Spinal cord (tissue), 10 donors: Measurements from ENCODE around the gene SERPIND1. TPM values are rescaled to one million over a fixed set of nuclear protein-coding genes. Genes with fewer than 3 reads are reported as not detected.
"Not testable (repeated sequence)": the region's sequence is repeated elsewhere in the genome, so short reads cannot be mapped to it uniquely, and the experiment has no call there.

Source experiments
- DNase-seq, 6 donors: peaks; one replicate each; pipeline versions ENCODE4 v3.0.0 to v3.0.0-alpha.2; 2013 to 2015; ENCODE audit warnings: low spot score in 6 of 6, low read depth in 4 of 6
- H3K27ac ChIP-seq: one replicate; pipeline ENCODE4 v1.5.1; 2013; ENCODE audit warnings: low read depth, low read length, control low read depth
- H3K27me3 ChIP-seq: one replicate; pipeline ENCODE4 v1.6.1; 2013; ENCODE audit warnings: low read length; ENCODE audit not compliant: control insufficient read depth, insufficient read depth
- H3K36me3 ChIP-seq: one replicate; pipeline ENCODE4 v1.6.1; 2013; ENCODE audit warnings: low read length; ENCODE audit not compliant: control insufficient read depth, insufficient read depth
- H3K4me1 ChIP-seq: one replicate; pipeline ENCODE4 v1.6.1; 2013; ENCODE audit warnings: low read length; ENCODE audit not compliant: control insufficient read depth, insufficient read depth
- H3K4me3 ChIP-seq: one replicate; pipeline ENCODE4 v1.5.1; 2013; ENCODE audit warnings: low read depth, low read length, control low read depth
- H3K9me3 ChIP-seq: one replicate; pipeline ENCODE4 v1.6.1; 2013; ENCODE audit warnings: low read length; ENCODE audit not compliant: control insufficient read depth, insufficient read depth
- WGBS: methylation state at CpG from one replicate; pipeline ENCODE4 v1.1.5; 2013; ENCODE audit warnings: missing lambda C conversion rate; ENCODE audit not compliant: insufficient coverage; 5-methylcytosine and 5-hydroxymethylcytosine counted together
- polyA plus RNA-seq, 2 donors: library from polyadenylated mRNA; unstranded; fragments of 120-200 nt; gene quantifications; one replicate each; pipeline ENCODE4 v1.2.1, GENCODE V29; 2013; ENCODE audit not compliant: insufficient read length in 2 of 2
- total RNA-seq, 2 donors: library from RNA; depleted of rRNA in 1 of 2; stranded (reverse); fragments of 120-200 nt in 1 of 2; fragments of >200 nt in 1 of 2; gene quantifications; one replicate each; pipeline versions ENCODE4 v1.2.3 to v1.2.4, GENCODE V29; 2013 to 2014
- donor health status: healthy.

SERPIND1 gene
- total and polyA plus RNA-seq, 4 donors: 9.6 to 201 (median 61.3) TPM

- no peak for DNase-seq
- Histone ChIP-seq H3K4me3 (no peak overlapping the region), H3K36me3 (peaks cover 39% of the 10 kb centered on the region), H3K9me3 (no peaks in the 10 kb centered on the region), H3K4me1 (no peaks in the 10 kb centered on the region), H3K27me3 (no peaks in the 10 kb centered on the region), H3K27ac (no peak overlapping the region)
- WGBS: 94% methylated on average over 4 of the region's 9 CpGs
Observed at GRCh38 chr22:20819471-20819870, 45.6 kb downstream of the SERPIND1 start.

GRCh38 chr22:20821717-20822239 lies 47.9 kb downstream of the SERPIND1 start:
- H3K4me3 ChIP-seq, H3K27me3 ChIP-seq, H3K4me1 ChIP-seq, DNase-seq, H3K27ac ChIP-seq, H3K9me3 ChIP-seq: not testable (repeated sequence)
- H3K36me3 ChIP-seq: peaks cover 28% of the 10 kb centered on the region
- WGBS: 92% methylated on average over 8 of the region's 8 CpGs

- WGBS: 100% methylated on average over 3 of the region's 5 CpGs
- no peaks in the 10 kb centered on the region for H3K27me3 ChIP-seq
- H3K4me1 ChIP-seq: no peaks in the 10 kb centered on the region
- no peak overlapping the region for H3K27ac ChIP-seq
- H3K9me3 ChIP-seq: no peaks in the 10 kb centered on the region
- H3K4me3 ChIP-seq: no peak overlapping the region
- DNase-seq: no peak
- H3K36me3 ChIP-seq: peaks cover 26% of the 10 kb centered on the region
Observed at GRCh38 chr22:20822240-20822639, 48.3 kb downstream of the SERPIND1 start.

DNA sequence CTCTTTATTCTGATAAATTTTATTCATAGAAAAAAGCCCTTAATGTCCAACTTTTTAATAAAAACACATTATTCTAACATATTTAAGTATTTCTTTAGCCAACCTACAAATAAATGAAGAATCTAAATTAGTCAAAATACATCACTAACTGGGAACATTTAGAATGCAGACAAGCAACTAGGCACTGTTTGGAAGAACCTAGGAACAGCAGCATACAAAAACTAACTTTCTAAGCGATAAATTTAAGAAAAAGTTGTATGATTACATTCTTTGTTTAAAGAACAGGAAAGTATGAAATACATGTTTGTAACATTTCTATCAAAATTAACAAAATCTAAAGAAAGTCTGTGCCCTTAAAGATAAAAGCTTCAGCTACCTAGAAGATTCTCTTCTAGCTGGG lies 49.4 kb downstream of the SERPIND1 start:
- Histone ChIP-seq H3K27me3 (no peaks in the 10 kb centered on the region), H3K36me3 (peaks cover 23% of the 10 kb centered on the region), H3K9me3 (no peaks in the 10 kb centered on the region), H3K4me3 (no peak overlapping the region), H3K4me1 (no peaks in the 10 kb centered on the region), H3K27ac (no peak overlapping the region)
- DNase-seq: no peak
- no CpG with 5 or more reads among the region's 1 CpG for WGBS

DNA sequence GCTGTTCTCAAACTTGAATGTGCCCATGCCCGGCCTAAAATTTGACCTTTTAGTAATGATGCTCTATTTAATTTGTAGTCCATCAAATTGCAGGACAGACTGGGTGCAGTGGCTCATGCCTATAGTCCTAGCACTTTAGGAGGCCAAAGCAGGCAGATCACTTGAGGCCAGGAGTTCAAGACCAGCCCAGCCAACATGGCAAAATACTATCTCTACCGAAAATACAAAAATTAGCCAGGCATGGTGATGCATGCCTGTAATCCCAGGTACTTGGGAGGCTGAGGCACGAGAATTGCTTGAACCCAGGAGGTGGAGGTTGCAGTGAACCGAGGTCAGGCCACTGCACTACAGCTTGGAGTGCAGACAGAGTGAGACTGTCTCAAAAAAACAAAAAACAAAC lies 51.3 kb downstream of the SERPIND1 start:
- H3K36me3 ChIP-seq: peaks cover 25% of the 10 kb centered on the region
- H3K4me3 ChIP-seq, H3K4me1 ChIP-seq, DNase-seq, H3K27me3 ChIP-seq, H3K9me3 ChIP-seq, H3K27ac ChIP-seq: not testable (repeated sequence)
- WGBS: 100% methylated on average over 2 of the region's 4 CpGs

- peaks cover 26% of the 10 kb centered on the region for H3K36me3 ChIP-seq
- H3K4me1 ChIP-seq: no peaks in the 10 kb centered on the region
- no peak for DNase-seq
- no peak overlapping the region for H3K27ac ChIP-seq
- 98% methylated on average over 4 of the region's 6 CpGs for WGBS
- no peaks in the 10 kb centered on the region for H3K27me3 ChIP-seq
- H3K4me3 ChIP-seq: no peak overlapping the region
- H3K9me3 ChIP-seq: no peaks in the 10 kb centered on the region
Observed at GRCh38 chr22:20825624-20826023, 51.7 kb downstream of the SERPIND1 start.

- peaks cover 32% of the 10 kb centered on the region for H3K36me3 ChIP-seq
- not testable (repeated sequence) for H3K27ac ChIP-seq, H3K4me3 ChIP-seq, H3K4me1 ChIP-seq, DNase-seq, H3K27me3 ChIP-seq, H3K9me3 ChIP-seq
- no CpG with 5 or more reads among the region's 5 CpGs for WGBS
Observed at GRCh38 chr22:20826373-20827152, 52.6 kb downstream of the SERPIND1 start.

DNA sequence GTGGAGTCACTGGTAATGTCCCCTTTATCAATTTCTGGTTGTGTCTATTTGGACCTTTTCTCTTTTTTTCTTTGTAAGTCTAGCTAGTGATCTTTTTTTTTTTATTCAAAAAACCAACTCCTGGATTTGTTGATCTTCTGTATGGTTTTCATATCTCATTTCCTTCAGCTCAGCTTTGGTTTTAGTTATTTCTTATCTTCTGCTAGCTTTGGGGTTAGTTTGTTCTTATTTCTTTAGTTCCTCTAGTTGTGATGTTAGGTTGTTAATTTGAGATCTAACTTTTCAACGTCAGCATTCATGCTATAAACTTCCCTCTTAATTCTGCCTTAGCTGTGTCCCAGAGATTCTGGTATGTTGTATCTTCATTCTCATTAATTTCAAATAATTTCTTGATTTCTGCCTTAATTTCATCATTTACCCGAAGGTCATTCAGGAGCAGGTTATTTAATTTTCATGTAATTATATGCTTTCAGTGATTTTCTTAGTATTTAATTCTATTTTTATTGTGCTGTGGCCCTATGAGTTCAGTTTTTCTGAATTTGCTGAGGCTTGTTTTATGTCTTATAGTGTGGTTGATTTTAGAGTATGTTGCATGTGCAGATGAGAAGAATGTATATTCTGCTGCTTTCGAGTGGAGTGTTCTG lies 55.7 kb downstream of the SERPIND1 start:
- no peak overlapping the region for H3K4me3 ChIP-seq
- H3K27ac ChIP-seq: no peak overlapping the region
- no peak for DNase-seq
- H3K4me1 ChIP-seq: no peaks in the 10 kb centered on the region
- H3K27me3 ChIP-seq: no peaks in the 10 kb centered on the region
- 100% methylated on average over 1 of the region's 3 CpGs for WGBS
- no peaks in the 10 kb centered on the region for H3K9me3 ChIP-seq
- H3K36me3 ChIP-seq: peaks cover 41% of the 10 kb centered on the region

- Histone ChIP-seq H3K4me1 (no peaks in the 10 kb centered on the region), H3K4me3 (no peak overlapping the region), H3K27me3 (no peaks in the 10 kb centered on the region), H3K9me3 (no peaks in the 10 kb centered on the region), H3K36me3 (peaks cover 34% of the 10 kb centered on the region), H3K27ac (no peak overlapping the region)
- no peak for DNase-seq
- 97% methylated on average over 6 of the region's 6 CpGs for whole genome bisulfite sequencing
Observed at GRCh38 chr22:20833225-20833665, 59.3 kb downstream of the SERPIND1 start.

DNA sequence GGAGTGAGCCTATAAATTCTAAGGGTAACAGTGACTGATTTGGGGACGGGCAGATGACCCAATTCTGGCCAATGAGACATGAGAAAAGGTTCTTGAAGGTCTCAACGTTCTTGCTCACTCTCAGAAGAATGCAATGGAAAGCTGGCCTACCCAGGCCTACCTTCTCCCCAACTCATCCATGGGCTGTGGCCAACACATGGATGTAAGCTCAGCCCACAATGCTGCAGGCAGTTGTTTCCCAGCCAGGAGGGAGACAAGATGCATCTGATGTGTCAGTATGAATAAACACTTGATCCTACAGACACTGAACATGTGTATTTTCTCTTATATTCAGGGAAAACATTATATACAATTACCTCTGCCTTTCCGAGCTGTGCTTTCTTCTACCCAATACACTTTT lies 60.3 kb downstream of the SERPIND1 start:
- Histone ChIP-seq H3K4me3 (no peak overlapping the region), H3K4me1 (no peaks in the 10 kb centered on the region), H3K27me3 (no peaks in the 10 kb centered on the region), H3K27ac (no peak overlapping the region), H3K36me3 (peaks cover 29% of the 10 kb centered on the region), H3K9me3 (no peaks in the 10 kb centered on the region)
- DNase-seq: no peak
- 95% methylated on average over 2 of the region's 3 CpGs for WGBS
